ENCODE measurements around the gene NEBL. TPM values are rescaled to one million over a fixed set of nuclear protein-coding genes. Genes with fewer than 3 reads are reported as not detected.

The NEBL gene
- total and polyA plus RNA-seq, 4 donors, result 0.18 to 4.3 (median 1.5) TPM

DNA sequence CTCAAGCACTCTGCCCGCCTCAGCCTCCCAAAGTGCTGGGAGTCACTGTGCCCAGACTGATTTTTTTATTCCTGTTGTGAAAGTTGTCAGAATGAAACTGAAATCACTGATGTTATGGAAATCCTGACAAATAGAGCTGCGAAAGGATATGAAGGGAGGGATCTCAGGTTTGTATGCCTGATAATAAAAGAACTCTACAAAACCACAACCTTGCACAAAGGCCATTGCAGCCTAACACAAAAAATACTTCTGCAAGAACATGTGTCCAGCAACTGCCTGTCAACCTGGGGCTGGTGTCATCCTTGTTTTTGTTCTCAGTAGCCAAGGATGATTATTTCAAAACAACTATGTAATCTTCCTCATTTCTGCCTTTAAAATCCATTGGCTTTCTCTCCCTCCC lies 126.1 kb downstream of the NEBL start:
- DNase-seq (no peak), ATAC-seq (ENCODE audit: low FRiP score) (no peak)
- no peaks in the 10 kb centered on the region for H3K27me3 ChIP-seq (ENCODE audit: control insufficient read depth in 1 of 2, insufficient read depth in 2 of 2, low read length in 1 of 2)
- no peaks in the 10 kb centered on the region for H3K36me3 ChIP-seq (ENCODE audit: control insufficient read depth in 1 of 2, insufficient read depth in 2 of 2, low read length in 1 of 2)
- 92 to 97% methylated on average over 2 of the region's 2 CpGs for WGBS, 2 donors
- H3K9me3 ChIP-seq (ENCODE audit: control insufficient read depth, low read length), result no peaks in the 10 kb centered on the region
- H3K4me1 ChIP-seq (ENCODE audit: control insufficient read depth in 1 of 2, insufficient read depth in 2 of 2, low read length in 2 of 2), result no peaks in the 10 kb centered on the region
- no peak overlapping the region for H3K4me3 ChIP-seq (ENCODE audit: low read length in 2 of 2)
- no peak overlapping the region for H3K27ac ChIP-seq (ENCODE audit: low read depth in 1 of 2, low read length in 2 of 2)
- intact Hi-C loops (cut with DNase I), result loop anchor here in 1 of 2 donors (10.0 kb wide), 1 partner anchor 1356 kb away; no protein-coding TSS in a partner anchor

DNA sequence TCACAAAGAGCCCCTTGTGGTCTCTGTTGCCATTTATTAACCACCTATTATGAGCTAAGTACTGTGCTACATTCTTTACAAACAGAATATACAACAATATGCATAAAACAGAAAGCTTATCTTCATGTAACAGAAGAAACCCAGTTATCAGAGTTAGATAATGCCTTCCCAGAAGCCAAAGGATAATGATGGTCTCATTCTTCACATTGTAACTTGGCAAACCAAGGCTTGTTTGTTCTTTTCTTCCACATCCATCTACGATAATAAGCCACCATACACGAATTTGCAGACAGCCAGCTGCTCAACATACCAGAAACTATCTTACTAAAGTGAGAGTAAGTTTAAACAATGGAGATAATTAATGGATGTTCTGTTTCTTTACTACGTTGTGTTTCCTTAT lies 127.6 kb downstream of the NEBL start:
- ATAC-seq (ENCODE audit: low FRiP score), result no peak
- WGBS, 2 donors, result 39 to 47% methylated on average over 3 of the region's 3 CpGs
- no peaks in the 10 kb centered on the region for H3K36me3 ChIP-seq (ENCODE audit: control insufficient read depth in 1 of 2, insufficient read depth in 2 of 2, low read length in 1 of 2)
- no peaks in the 10 kb centered on the region for H3K4me1 ChIP-seq (ENCODE audit: control insufficient read depth in 1 of 2, insufficient read depth in 2 of 2, low read length in 2 of 2)
- no peaks in the 10 kb centered on the region for H3K27me3 ChIP-seq (ENCODE audit: control insufficient read depth in 1 of 2, insufficient read depth in 2 of 2, low read length in 1 of 2)
- intact Hi-C loops (cut with DNase I), result loop anchor here (5.0 to 10.0 kb wide), 3 partner anchors 845 to 1355 kb away; partner anchors contain the start of gene PLXDC2 (in 1 of the 2)
- H3K4me3 ChIP-seq (ENCODE audit: low read length in 2 of 2), result no peak overlapping the region
- no peaks in the 10 kb centered on the region for H3K9me3 ChIP-seq (ENCODE audit: control insufficient read depth, low read length)
- H3K27ac ChIP-seq (ENCODE audit: low read depth in 1 of 2, low read length in 2 of 2), result no peak overlapping the region
- DNase-seq, result no peak

DNA sequence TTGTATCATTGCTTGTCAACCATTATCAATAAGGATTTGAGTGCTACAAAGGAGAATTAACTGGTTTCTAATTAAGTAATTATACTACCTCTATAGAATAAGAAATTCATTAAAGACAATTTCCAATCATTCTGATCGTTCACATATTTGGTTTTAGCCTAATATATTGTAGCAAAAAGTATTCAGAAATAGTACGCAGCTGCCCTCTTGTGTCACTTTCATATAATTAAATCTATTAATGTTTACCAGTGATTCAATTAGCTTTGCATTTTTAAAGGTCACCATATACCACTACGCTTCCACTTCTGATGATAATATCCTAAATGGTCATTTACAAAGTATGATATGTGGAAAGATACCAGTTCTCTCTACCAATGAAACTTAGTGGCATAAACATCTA lies 128.3 kb downstream of the NEBL start:
- Histone ChIP-seq H3K27me3 (ENCODE audit: control insufficient read depth in 1 of 2, insufficient read depth in 2 of 2, low read length in 1 of 2) (no peaks in the 10 kb centered on the region), H3K36me3 (ENCODE audit: control insufficient read depth in 1 of 2, insufficient read depth in 2 of 2, low read length in 1 of 2) (no peaks in the 10 kb centered on the region), H3K27ac (ENCODE audit: low read depth in 1 of 2, low read length in 2 of 2) (no peak overlapping the region), H3K4me1 (ENCODE audit: control insufficient read depth in 1 of 2, insufficient read depth in 2 of 2, low read length in 2 of 2) (no peaks in the 10 kb centered on the region), H3K4me3 (ENCODE audit: low read length in 2 of 2) (no peak overlapping the region), H3K9me3 (ENCODE audit: control insufficient read depth, low read length) (no peaks in the 10 kb centered on the region)
- 12 to 16% methylated on average over 3 of the region's 3 CpGs for WGBS, 2 donors
- DNase-seq, result no peak
- no peak for ATAC-seq (ENCODE audit: low FRiP score)
- intact Hi-C loops (cut with DNase I), result loop anchor here (5.0 to 10.0 kb wide), 3 partner anchors 844 to 1354 kb away; partner anchors contain the start of gene PLXDC2 (in 1 of the 2)

DNA sequence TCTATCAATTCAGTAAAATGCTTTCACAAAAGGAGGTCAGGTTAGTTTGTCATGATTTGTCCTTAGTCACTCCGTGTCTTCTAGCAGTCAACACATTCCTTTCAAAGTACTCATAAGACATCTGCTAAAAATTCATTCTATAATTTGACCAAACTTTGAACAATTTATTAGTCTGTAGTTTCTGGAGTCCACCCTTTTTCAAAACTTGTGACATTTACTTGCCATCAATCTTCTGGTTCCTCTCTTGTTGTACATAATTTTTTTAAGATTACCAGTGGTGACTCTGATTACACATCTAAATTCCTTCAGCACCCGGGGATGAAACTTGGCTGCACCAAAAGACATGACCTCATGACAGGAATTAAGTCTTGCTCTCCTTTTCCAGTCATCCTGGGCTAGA lies 130.1 kb downstream of the NEBL start:
- H3K9me3 ChIP-seq (ENCODE audit: control insufficient read depth, low read length), result no peaks in the 10 kb centered on the region
- 0 to 4% methylated on average over 2 of the region's 2 CpGs for WGBS, 2 donors
- H3K4me1 ChIP-seq (ENCODE audit: control insufficient read depth in 1 of 2, insufficient read depth in 2 of 2, low read length in 2 of 2), result no peaks in the 10 kb centered on the region
- intact Hi-C loops (cut with DNase I), result loop anchor here (5.0 to 10.0 kb wide), 3 partner anchors 842 to 1352 kb away; partner anchors contain the start of gene PLXDC2 (in 1 of the 2)
- H3K36me3 ChIP-seq (ENCODE audit: control insufficient read depth in 1 of 2, insufficient read depth in 2 of 2, low read length in 1 of 2), result no peaks in the 10 kb centered on the region
- ATAC-seq (ENCODE audit: low FRiP score) (peak; percentile 29), DNase-seq (no peak)
- no peak overlapping the region for H3K27ac ChIP-seq (ENCODE audit: low read depth in 1 of 2, low read length in 2 of 2)
- no peaks in the 10 kb centered on the region for H3K27me3 ChIP-seq (ENCODE audit: control insufficient read depth in 1 of 2, insufficient read depth in 2 of 2, low read length in 1 of 2)
- H3K4me3 ChIP-seq (ENCODE audit: low read length in 2 of 2), result no peak overlapping the region

DNA sequence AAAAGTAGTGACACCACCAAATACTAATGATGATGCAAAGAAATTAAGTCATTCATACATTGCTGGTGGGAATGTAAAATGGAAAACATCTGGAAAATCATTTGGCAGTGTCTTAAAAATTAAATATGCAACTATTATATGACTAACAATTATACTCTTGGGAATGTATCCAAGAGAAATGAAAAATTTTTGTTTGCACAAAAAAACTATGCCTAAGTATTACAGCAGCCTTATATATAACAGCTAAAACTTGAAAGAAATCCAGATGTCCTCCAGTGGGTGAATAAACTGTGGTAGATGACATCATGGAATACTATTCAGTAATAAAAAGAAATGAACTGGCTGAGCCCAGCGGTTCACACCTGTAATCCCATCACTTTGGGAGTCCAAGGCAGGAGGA lies 132.0 kb downstream of the NEBL start:
- WGBS, 2 donors, result 38 to 95% methylated on average over 1 of the region's 1 CpG
- ATAC-seq (ENCODE audit: low FRiP score), result no peak
- H3K9me3 ChIP-seq (ENCODE audit: control insufficient read depth, low read length), result no peaks in the 10 kb centered on the region
- intact Hi-C loops (cut with DNase I), result loop anchor here (5.0 to 10.0 kb wide), 3 partner anchors 840 to 1350 kb away; partner anchors contain the start of gene PLXDC2 (in 1 of the 2)
- H3K36me3 ChIP-seq (ENCODE audit: control insufficient read depth in 1 of 2, insufficient read depth in 2 of 2, low read length in 1 of 2), result no peaks in the 10 kb centered on the region
- DNase-seq, result no peak
- no peak overlapping the region for H3K4me3 ChIP-seq (ENCODE audit: low read length in 2 of 2)
- H3K27ac ChIP-seq (ENCODE audit: low read depth in 1 of 2, low read length in 2 of 2), result no peak overlapping the region
- H3K4me1 ChIP-seq (ENCODE audit: control insufficient read depth in 1 of 2, insufficient read depth in 2 of 2, low read length in 2 of 2), result peaks cover 0 to 3% of the 10 kb centered on the region in 2 donors
- no peaks in the 10 kb centered on the region for H3K27me3 ChIP-seq (ENCODE audit: control insufficient read depth in 1 of 2, insufficient read depth in 2 of 2, low read length in 1 of 2)

DNA sequence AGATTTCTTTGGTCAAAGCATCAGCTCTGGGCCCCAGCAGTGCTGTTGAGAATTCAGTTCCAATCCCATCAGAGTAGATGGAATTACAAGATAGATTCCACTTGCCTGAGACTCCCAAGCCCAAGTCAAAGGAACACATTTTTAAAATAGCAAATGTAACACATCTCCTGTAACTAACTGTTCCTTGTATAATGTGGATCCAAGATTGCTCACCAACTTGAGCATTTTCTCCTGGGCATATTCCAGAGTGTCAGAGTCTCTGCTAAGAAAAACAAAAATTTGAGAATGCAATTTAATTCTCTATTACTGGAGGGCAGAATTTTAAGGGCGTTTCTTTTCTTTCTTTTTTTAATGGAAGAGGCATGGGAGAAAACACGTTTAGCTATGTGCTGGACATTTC lies 136.7 kb downstream of the NEBL start:
- intact Hi-C loops (cut with DNase I), result loop anchor here (10.0 kb wide), 2 partner anchors 836 to 1346 kb away; no protein-coding TSS in a partner anchor
- H3K27ac ChIP-seq (ENCODE audit: low read depth in 1 of 2, low read length in 2 of 2), result peak overlapping the region in 1 of 2 donors; percentile 32
- no peaks in the 10 kb centered on the region for H3K9me3 ChIP-seq (ENCODE audit: control insufficient read depth, low read length)
- H3K27me3 ChIP-seq (ENCODE audit: control insufficient read depth in 1 of 2, insufficient read depth in 2 of 2, low read length in 1 of 2), result no peaks in the 10 kb centered on the region
- no peaks in the 10 kb centered on the region for H3K36me3 ChIP-seq (ENCODE audit: control insufficient read depth in 1 of 2, insufficient read depth in 2 of 2, low read length in 1 of 2)
- ATAC-seq (ENCODE audit: low FRiP score), result no peak
- H3K4me1 ChIP-seq (ENCODE audit: control insufficient read depth in 1 of 2, insufficient read depth in 2 of 2, low read length in 2 of 2), result peaks cover 0 to 5% of the 10 kb centered on the region in 2 donors
- 2 to 7% methylated on average over 2 of the region's 2 CpGs for WGBS, 2 donors
- H3K4me3 ChIP-seq (ENCODE audit: low read length in 2 of 2), result no peak overlapping the region
- DNase-seq, result no peak

DNA sequence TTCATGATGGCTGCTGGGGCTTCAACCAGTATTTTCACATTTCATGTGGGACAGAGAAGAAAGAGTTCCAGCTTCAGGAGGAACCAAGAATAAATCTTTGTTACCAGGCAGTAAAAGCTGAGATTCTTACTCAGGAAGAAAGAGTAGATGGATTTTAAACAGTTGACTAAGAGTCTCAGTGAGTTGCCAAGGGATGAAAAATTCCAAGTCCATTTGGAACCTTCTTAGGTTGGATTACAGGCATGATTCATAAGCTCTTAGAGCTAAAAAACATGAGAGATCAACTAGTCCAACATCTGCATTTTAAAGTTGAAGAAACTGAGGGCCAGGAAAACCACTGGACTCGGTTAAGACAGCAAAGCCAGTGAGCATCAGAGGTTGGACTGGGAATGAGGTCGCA lies 148.6 kb downstream of the NEBL start:
- ATAC-seq (ENCODE audit: low FRiP score) (peak; percentile 33), DNase-seq (no peak)
- peaks cover 3 to 12% of the 10 kb centered on the region in 2 donors for H3K4me1 ChIP-seq (ENCODE audit: control insufficient read depth in 1 of 2, insufficient read depth in 2 of 2, low read length in 2 of 2)
- 74 to 76% methylated on average over 2 of the region's 2 CpGs for WGBS, 2 donors
- peaks cover 1% of the 10 kb centered on the region for H3K9me3 ChIP-seq (ENCODE audit: control insufficient read depth, low read length)
- intact Hi-C loops (cut with DNase I), result loop anchor here in 1 of 2 donors (10.0 kb wide), 2 partner anchors 124 to 154 kb away; no protein-coding TSS in a partner anchor
- no peaks in the 10 kb centered on the region for H3K27me3 ChIP-seq (ENCODE audit: control insufficient read depth in 1 of 2, insufficient read depth in 2 of 2, low read length in 1 of 2)
- peak overlapping the region; percentile 36 to 76 for H3K27ac ChIP-seq (ENCODE audit: low read depth in 1 of 2, low read length in 2 of 2)
- no peaks in the 10 kb centered on the region for H3K36me3 ChIP-seq (ENCODE audit: control insufficient read depth in 1 of 2, insufficient read depth in 2 of 2, low read length in 1 of 2)
- no peak overlapping the region for H3K4me3 ChIP-seq (ENCODE audit: low read length in 2 of 2)

DNA sequence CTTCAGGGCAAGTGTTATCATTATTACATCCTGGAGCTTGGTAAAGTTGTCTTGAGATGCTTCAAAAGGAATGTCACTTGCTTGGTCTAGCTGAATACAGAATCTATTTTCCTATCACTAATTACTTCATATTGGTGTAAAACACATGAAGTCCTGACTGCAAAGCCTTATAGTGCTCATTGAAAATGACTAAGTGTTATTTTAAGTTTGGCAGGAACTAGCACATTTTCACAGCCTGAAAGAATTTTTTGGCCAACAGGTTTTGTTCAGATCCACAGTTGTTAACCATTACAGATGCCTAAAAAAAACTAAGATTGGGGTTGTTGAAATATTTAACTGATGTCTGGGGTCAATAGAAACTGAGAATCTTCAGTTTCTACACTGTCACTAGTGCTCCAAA lies 149.3 kb downstream of the NEBL start:
- no peaks in the 10 kb centered on the region for H3K36me3 ChIP-seq (ENCODE audit: control insufficient read depth in 1 of 2, insufficient read depth in 2 of 2, low read length in 1 of 2)
- peak overlapping the region in 1 of 2 donors; percentile 48 for H3K27ac ChIP-seq (ENCODE audit: low read depth in 1 of 2, low read length in 2 of 2)
- H3K27me3 ChIP-seq (ENCODE audit: control insufficient read depth in 1 of 2, insufficient read depth in 2 of 2, low read length in 1 of 2), result no peaks in the 10 kb centered on the region
- ATAC-seq (ENCODE audit: low FRiP score) (no peak), DNase-seq (no peak)
- peaks cover 1% of the 10 kb centered on the region for H3K9me3 ChIP-seq (ENCODE audit: control insufficient read depth, low read length)
- intact Hi-C loops (cut with DNase I), result loop anchor here in 1 of 2 donors (10.0 kb wide), 2 partner anchors 123 to 153 kb away; no protein-coding TSS in a partner anchor
- H3K4me3 ChIP-seq (ENCODE audit: low read length in 2 of 2), result no peak overlapping the region
- peaks cover 3 to 15% of the 10 kb centered on the region in 2 donors for H3K4me1 ChIP-seq (ENCODE audit: control insufficient read depth in 1 of 2, insufficient read depth in 2 of 2, low read length in 2 of 2)

DNA sequence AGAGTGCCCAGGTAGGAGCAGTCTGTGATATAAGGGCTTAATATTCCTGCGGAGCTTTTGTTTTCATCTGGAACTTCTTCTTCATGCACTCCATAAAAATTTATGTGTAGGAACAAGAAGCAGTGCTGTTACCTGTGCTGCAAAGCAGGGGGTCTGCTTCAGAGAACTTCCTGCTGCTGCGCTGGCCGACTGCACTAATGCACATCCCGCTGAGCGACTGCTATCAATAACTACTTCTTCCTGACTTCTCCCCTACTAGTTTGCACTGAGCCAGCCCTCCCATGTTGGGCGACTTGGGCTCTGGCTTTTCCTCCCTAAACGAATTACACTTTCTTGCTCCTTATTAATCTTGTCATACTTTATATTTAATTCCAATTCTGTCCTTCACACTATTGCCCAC lies 150.3 kb downstream of the NEBL start:
- no peak overlapping the region for H3K4me3 ChIP-seq (ENCODE audit: low read length in 2 of 2)
- peaks cover 1% of the 10 kb centered on the region for H3K9me3 ChIP-seq (ENCODE audit: control insufficient read depth, low read length)
- WGBS, 2 donors, result 89 to 93% methylated on average over 7 of the region's 7 CpGs
- no peak for ATAC-seq (ENCODE audit: low FRiP score)
- DNase-seq, result no peak
- H3K27ac ChIP-seq (ENCODE audit: low read depth in 1 of 2, low read length in 2 of 2), result peak overlapping the region in 1 of 2 donors; percentile 28
- no peaks in the 10 kb centered on the region for H3K36me3 ChIP-seq (ENCODE audit: control insufficient read depth in 1 of 2, insufficient read depth in 2 of 2, low read length in 1 of 2)
- H3K27me3 ChIP-seq (ENCODE audit: control insufficient read depth in 1 of 2, insufficient read depth in 2 of 2, low read length in 1 of 2), result no peaks in the 10 kb centered on the region
- intact Hi-C loops (cut with DNase I), result loop anchor here in 1 of 2 donors (10.0 kb wide), 2 partner anchors 122 to 152 kb away; no protein-coding TSS in a partner anchor
- H3K4me1 ChIP-seq (ENCODE audit: control insufficient read depth in 1 of 2, insufficient read depth in 2 of 2, low read length in 2 of 2), result peaks cover 3 to 17% of the 10 kb centered on the region in 2 donors
